Panc1 (cell line): ENCODE data around the gene MPRIP. TPM values are rescaled to one million over a fixed set of nuclear protein-coding genes. Genes with fewer than 3 reads are reported as not detected.

ENCODE experiments used
- ATAC-seq: fragments of 200-7000 bp; cut with Tn5 transposase; 2 replicates; pipeline ENCODE4 v1.9.1; 2020; ENCODE audit warnings: mild to moderate bottlenecking, moderate library complexity
- BruUV-seq: library from RNA; stranded (reverse); fragments of 400-500 nt; replicated peaks from 2 replicates; lab custom pipeline; 2021; lab: Mats Ljungman, UMichigan
- CTCF ChIA-PET: fragments of 300-600 bp; sonication (Branson Sonifier 250); formaldehyde crosslinking; loops from one replicate; lab custom pipeline; 2022; ENCODE audit warnings: antibody characterized with exemption; lab: Charles Lee
- POLR2A ChIA-PET: fragments of 300-600 bp; sonication (Branson Sonifier 250); formaldehyde crosslinking; loops from one replicate; lab custom pipeline; 2022; ENCODE audit warnings: antibody characterized with exemption; lab: Charles Lee
- DNase-seq: peaks from one replicate; pipeline ENCODE4 v3.0.0-alpha.2; 2010; ENCODE audit warnings: low read depth, low spot score
- H3K27ac ChIP-seq: 2 replicates; pipeline ENCODE4 v1.5.1; 2011; ENCODE audit warnings: mild to moderate bottlenecking, low read length, inconsistent platforms
- H3K27me3 ChIP-seq: fragments of 200-500 bp; sonication (Bioruptor generic); 2 replicates; pipeline ENCODE4 v1.6.0; 2014; ENCODE audit warnings: low read length, inconsistent platforms; ENCODE audit not compliant: control insufficient read depth, insufficient read depth
- H3K36me3 ChIP-seq: fragments of 200-500 bp; sonication (Bioruptor generic); 2 replicates; pipeline ENCODE4 v1.5.1; 2014; ENCODE audit warnings: inconsistent platforms, mild to moderate bottlenecking, low read length, moderate library complexity; ENCODE audit not compliant: control insufficient read depth, insufficient read depth
- H3K4me1 ChIP-seq: 2 replicates; pipeline ENCODE4 v1.5.1; 2011; ENCODE audit warnings: inconsistent platforms, mild to moderate bottlenecking, low read length, moderate library complexity; ENCODE audit not compliant: control insufficient read depth, insufficient read depth
- H3K4me3 ChIP-seq, 2 experiments: 2 replicates each; pipeline ENCODE4 v1.5.1; 2011 to 2012; ENCODE audit warnings: low read depth in 2 of 2, low read length in 2 of 2, mild to moderate bottlenecking in 2 of 2, inconsistent platforms in 1 of 2, moderate library complexity in 1 of 2
- H3K9me3 ChIP-seq: fragments of 200-500 bp; sonication (Bioruptor generic); 2 replicates; pipeline ENCODE4 v1.5.1; 2014; ENCODE audit warnings: low read depth, mild to moderate bottlenecking, inconsistent platforms, low read length, moderate library complexity; ENCODE audit not compliant: control insufficient read depth, insufficient read depth
- POLR2AphosphoS5 ChIP-seq: IDR thresholded peaks from 2 replicates; pipeline ENCODE4 v1.6.1; 2012; ENCODE audit warnings: mild to moderate bottlenecking, low read depth, low read length, moderate library complexity
- SIN3A ChIP-seq: IDR thresholded peaks from 2 replicates; pipeline ENCODE4 v1.6.1; 2012; ENCODE audit warnings: low read depth, mild to moderate bottlenecking, low read length, moderate library complexity, borderline replicate concordance; ENCODE audit not compliant: insufficient read depth
- TCF7L2 ChIP-seq: IDR thresholded peaks from 2 replicates; pipeline ENCODE4 v1.6.1; 2011; ENCODE audit warnings: mild to moderate bottlenecking, low read depth, low read length, inconsistent platforms
- in situ Hi-C: cut with HindIII; loops from 2 replicates; pipeline ENCODE4 v1.10.0; 2016; ENCODE audit warnings: low sequenced_read_pairs, low pct_unique_long_range_greater_than_20kb
- intact Hi-C: fragments of 100-400 bp; cut with micrococcal nuclease; formaldehyde crosslinking; loops from one replicate; pipeline ENCODE4 v1.10.0; 2022; ENCODE audit not compliant: unreplicated experiment
- total RNA-seq: library from RNA; stranded (reverse); gene quantifications from one replicate; pipeline ENCODE4 v1.2.1, GENCODE V29; 2021; ENCODE audit not compliant: unreplicated experiment
- TF ChIP-seq, protein P1 (sequence below): fragments of 450-650 bp; IDR thresholded peaks from 2 replicates; pipeline ENCODE4 v1.5.1; 2017; ENCODE audit warnings: mild to moderate bottlenecking
- TF ChIP-seq, protein P2 (sequence below), 2 experiments: IDR thresholded peaks; 2 replicates each; pipeline ENCODE4 v1.6.1; 2011 to 2012; ENCODE audit warnings: low read depth in 2 of 2, control low read depth in 1 of 2, low read length in 1 of 2, mild to moderate bottlenecking in 1 of 2, moderate library complexity in 1 of 2; ENCODE audit not compliant: insufficient read depth in 1 of 2

MPRIP gene
- total RNA-seq, 1 experiment from 2014 or later: 155 TPM

DNA sequence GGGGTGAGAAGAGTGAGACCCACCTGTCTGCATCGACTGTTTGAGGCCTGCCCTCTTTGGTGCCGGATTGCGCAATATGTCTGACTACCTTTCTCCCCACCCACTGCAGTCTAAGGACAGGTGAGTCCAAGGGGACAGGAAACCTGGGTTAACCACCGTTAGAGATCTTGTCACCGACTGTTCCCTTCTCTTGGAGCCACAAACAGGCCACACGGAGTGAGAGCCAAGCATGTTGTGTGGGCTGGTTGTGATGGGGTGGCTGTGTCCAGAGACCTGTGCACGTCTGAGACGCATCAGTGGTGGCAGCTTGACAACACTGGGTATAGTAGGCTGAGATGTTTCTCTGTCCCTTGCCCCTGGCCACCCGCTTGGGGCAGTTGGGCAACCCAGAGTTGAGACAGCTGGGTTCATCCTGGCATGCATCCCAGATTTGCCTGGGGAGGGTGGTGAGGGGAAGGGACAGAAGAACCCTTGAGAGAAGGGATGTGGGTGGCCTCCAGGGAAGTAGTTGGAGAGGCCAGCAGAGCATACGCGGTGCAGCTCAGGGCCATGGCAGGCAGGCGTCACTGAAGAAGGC lies 21.4 kb downstream of the MPRIP start:
- ChIA-PET CTCF (no interaction called here), POLR2A (no interaction called here)
- TF ChIP-seq, protein P1, sequence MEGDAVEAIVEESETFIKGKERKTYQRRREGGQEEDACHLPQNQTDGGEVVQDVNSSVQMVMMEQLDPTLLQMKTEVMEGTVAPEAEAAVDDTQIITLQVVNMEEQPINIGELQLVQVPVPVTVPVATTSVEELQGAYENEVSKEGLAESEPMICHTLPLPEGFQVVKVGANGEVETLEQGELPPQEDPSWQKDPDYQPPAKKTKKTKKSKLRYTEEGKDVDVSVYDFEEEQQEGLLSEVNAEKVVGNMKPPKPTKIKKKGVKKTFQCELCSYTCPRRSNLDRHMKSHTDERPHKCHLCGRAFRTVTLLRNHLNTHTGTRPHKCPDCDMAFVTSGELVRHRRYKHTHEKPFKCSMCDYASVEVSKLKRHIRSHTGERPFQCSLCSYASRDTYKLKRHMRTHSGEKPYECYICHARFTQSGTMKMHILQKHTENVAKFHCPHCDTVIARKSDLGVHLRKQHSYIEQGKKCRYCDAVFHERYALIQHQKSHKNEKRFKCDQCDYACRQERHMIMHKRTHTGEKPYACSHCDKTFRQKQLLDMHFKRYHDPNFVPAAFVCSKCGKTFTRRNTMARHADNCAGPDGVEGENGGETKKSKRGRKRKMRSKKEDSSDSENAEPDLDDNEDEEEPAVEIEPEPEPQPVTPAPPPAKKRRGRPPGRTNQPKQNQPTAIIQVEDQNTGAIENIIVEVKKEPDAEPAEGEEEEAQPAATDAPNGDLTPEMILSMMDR: no peak
- TF ChIP-seq SIN3A (no peak), POLR2AphosphoS5 (no peak), TCF7L2 (no peak)
- TF ChIP-seq, protein P2, sequence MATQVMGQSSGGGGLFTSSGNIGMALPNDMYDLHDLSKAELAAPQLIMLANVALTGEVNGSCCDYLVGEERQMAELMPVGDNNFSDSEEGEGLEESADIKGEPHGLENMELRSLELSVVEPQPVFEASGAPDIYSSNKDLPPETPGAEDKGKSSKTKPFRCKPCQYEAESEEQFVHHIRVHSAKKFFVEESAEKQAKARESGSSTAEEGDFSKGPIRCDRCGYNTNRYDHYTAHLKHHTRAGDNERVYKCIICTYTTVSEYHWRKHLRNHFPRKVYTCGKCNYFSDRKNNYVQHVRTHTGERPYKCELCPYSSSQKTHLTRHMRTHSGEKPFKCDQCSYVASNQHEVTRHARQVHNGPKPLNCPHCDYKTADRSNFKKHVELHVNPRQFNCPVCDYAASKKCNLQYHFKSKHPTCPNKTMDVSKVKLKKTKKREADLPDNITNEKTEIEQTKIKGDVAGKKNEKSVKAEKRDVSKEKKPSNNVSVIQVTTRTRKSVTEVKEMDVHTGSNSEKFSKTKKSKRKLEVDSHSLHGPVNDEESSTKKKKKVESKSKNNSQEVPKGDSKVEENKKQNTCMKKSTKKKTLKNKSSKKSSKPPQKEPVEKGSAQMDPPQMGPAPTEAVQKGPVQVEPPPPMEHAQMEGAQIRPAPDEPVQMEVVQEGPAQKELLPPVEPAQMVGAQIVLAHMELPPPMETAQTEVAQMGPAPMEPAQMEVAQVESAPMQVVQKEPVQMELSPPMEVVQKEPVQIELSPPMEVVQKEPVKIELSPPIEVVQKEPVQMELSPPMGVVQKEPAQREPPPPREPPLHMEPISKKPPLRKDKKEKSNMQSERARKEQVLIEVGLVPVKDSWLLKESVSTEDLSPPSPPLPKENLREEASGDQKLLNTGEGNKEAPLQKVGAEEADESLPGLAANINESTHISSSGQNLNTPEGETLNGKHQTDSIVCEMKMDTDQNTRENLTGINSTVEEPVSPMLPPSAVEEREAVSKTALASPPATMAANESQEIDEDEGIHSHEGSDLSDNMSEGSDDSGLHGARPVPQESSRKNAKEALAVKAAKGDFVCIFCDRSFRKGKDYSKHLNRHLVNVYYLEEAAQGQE (IDR thresholded peaks at IDR 0.05; ENCODE audit: insufficient read depth in 1 of 2, low read depth in 2 of 2, low read length in 1 of 2): no peak
- BruUV-seq: no TSS peak
- ATAC-seq: no peak
- no peaks in the 10 kb centered on the region for H3K36me3 ChIP-seq
- H3K9me3 ChIP-seq: no peaks in the 10 kb centered on the region
- no peak overlapping the region for H3K27ac ChIP-seq
- DNase-seq: no peak
- peaks cover 5% of the 10 kb centered on the region; the same call in 1 of the 2 replicates for H3K4me1 ChIP-seq
- H3K27me3 ChIP-seq: no peaks in the 10 kb centered on the region
- intact Hi-C loops: no loop called here
- in situ Hi-C loops: no loop called here
- no peak overlapping the region for H3K4me3 ChIP-seq

DNA sequence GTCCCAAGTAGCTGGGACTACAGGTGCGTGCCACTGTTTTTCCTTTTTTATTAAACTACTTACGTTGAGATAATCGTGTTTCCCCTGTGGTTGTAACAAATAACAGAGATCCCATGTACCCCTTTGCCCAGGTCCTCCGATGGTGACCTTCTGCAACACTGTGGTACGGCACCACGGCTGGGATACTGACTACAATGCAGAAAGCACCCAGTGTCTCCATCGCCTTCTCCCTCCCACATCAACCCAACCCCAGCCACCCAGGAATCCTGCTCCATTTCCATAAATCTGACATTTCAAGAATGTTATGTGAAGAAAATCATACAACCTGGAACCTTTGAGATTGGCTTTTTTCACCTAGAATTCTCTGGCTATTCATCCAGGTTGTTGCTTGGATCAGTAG lies 22.1 kb downstream of the MPRIP start:
- no peak overlapping the region for H3K4me3 ChIP-seq
- H3K27me3 ChIP-seq: no peaks in the 10 kb centered on the region
- H3K27ac ChIP-seq: no peak overlapping the region
- no peak for ATAC-seq
- no TSS peak for BruUV-seq
- ChIA-PET POLR2A (no interaction called here), CTCF (no interaction called here)
- DNase-seq: no peak
- TF ChIP-seq, protein P2 (IDR thresholded peaks at IDR 0.05; ENCODE audit: insufficient read depth in 1 of 2, low read depth in 2 of 2, low read length in 1 of 2): no peak
- no peak for TF ChIP-seq POLR2AphosphoS5
- no peak for TF ChIP-seq TCF7L2
- TF ChIP-seq, protein P1: no peak
- no peak for TF ChIP-seq SIN3A
- intact Hi-C loops (no loop called here), in situ Hi-C loops (no loop called here)
- peaks cover 5% of the 10 kb centered on the region; the same call in 1 of the 2 replicates for H3K4me1 ChIP-seq
- H3K36me3 ChIP-seq: no peaks in the 10 kb centered on the region
- no peaks in the 10 kb centered on the region for H3K9me3 ChIP-seq
